Subcutaneous adipose tissue (tissue), 4 donors: ENCODE measurements around the gene PRSS57. TPM values are rescaled to one million over a fixed set of nuclear protein-coding genes. Genes with fewer than 3 reads are reported as not detected.

ENCODE experiments used
- total RNA-seq, 4 donors: library from RNA; depleted of rRNA; stranded (reverse); fragments of >200 nt; gene quantifications; one replicate each; pipeline ENCODE4 v1.1.0, GENCODE V29; 2016
- TF ChIP-seq, protein P1 (sequence below): fragments of 450-650 bp; IDR thresholded peaks from one replicate; pipeline ENCODE4 v1.5.1; 2016; ENCODE audit warnings: low read depth, mild to moderate bottlenecking, control low read depth, antibody characterized with exemption, moderate library complexity

Gene PRSS57
- total RNA-seq, 4 donors from 2014 or later = not detected

DNA sequence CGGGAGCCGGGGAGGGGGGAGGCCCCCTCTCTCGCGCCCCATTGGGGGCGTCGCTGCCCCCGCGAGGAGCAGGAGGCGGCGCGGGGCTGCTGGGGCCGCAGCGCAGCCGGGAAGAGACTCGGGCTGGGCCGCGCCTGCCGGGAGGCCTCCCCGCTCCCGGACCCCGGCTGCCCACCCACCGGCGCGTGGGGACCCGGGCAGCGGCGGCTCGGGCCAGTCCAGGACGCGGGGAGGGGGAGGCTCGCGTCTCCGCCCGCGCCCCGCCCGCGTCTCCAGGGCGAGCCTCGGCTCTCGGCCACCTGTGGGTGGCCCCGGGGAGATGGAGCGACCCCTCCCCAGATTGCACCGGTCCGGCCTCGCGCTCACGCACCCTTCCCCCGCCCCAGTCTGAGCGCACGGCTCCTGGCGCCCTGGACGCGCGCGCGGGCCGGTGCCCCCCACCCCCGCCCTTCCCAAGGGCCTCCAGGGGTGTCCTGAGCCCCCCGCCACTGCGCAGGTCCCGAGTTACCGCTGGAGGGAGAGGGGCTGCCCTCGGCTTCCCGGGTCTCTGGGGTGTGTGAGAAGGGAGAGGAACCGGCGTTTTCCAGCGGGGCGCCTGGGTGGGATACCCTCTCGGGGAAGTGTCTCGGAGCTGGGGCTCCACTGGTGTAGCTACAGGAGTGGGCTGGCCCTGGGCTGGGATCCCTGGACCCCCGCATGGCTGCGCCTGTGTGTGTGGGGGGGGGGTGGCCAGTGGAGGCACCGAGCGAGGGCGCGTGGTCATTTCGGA is 14.1 kb upstream of the PRSS57 start:
- TF ChIP-seq, protein P1, sequence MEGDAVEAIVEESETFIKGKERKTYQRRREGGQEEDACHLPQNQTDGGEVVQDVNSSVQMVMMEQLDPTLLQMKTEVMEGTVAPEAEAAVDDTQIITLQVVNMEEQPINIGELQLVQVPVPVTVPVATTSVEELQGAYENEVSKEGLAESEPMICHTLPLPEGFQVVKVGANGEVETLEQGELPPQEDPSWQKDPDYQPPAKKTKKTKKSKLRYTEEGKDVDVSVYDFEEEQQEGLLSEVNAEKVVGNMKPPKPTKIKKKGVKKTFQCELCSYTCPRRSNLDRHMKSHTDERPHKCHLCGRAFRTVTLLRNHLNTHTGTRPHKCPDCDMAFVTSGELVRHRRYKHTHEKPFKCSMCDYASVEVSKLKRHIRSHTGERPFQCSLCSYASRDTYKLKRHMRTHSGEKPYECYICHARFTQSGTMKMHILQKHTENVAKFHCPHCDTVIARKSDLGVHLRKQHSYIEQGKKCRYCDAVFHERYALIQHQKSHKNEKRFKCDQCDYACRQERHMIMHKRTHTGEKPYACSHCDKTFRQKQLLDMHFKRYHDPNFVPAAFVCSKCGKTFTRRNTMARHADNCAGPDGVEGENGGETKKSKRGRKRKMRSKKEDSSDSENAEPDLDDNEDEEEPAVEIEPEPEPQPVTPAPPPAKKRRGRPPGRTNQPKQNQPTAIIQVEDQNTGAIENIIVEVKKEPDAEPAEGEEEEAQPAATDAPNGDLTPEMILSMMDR = no peak

DNA sequence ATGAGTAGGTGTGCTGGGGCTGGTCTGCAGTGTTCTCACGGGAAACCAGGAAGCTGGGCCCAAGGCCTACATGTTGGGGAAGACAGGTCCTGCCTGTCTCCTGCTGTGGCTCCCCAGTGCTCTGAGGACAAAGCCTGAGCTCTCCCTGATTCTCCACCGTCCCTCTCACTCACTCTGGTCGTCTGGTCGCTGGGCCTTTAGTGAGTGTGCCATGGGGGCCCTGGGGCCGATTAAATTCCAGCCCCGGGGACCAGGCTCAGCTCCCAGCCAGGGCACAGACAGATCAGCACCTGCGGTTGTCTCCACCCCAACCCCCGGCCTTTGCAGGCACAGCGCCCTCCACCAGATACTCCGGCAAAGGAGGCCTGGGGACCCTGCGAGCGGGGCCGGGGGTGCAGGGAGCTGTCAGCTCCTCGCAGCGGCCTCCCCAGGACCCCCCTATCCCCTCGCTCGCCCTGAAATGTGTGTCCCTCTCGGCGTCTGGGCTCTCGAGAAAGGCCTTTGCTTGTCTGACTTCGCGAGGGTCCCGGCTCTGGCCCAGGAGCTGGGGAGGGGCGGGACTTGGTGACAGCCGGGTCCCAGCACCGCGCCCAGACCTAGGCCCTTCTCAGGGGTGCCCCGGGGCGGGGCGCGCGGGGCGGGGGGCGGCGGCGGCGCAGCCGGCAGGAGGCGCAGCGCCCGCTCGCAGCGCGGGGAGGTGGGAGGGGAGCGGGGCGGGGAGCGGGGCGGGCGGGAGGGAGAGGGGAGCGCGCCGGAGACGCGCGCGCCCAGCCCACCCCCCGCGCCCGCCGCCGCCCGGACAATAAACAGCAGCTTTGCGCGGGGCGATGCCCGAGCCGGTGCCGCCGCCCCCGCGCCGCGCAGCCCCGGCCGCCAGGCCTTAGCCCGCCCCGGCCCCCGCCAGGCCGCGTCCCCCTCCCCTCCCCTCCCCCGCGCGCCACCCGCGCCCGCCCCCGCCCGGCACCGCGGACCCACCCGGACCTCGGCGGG is 13.2 kb upstream of the PRSS57 start, which contains the start of gene PALM:
PALM (plus strand) TSS at position 782 of the 990 bp plus-strand sequence. CDS start 212 bp downstream, outside the sequence.
- TF ChIP-seq, protein P1 = no peak

GRCh38 chr19:704447-704741 is 9.1 kb upstream of the PRSS57 start:
- TF ChIP-seq, protein P1 = no peak

- TF ChIP-seq, protein P1 = no peak
These were observed 8.6 kb upstream of the PRSS57 start for GRCh38 chr19:703651-704446.

- TF ChIP-seq, protein P1 = no peak
These were observed 8.0 kb upstream of the PRSS57 start for GRCh38 chr19:703329-703650.

DNA sequence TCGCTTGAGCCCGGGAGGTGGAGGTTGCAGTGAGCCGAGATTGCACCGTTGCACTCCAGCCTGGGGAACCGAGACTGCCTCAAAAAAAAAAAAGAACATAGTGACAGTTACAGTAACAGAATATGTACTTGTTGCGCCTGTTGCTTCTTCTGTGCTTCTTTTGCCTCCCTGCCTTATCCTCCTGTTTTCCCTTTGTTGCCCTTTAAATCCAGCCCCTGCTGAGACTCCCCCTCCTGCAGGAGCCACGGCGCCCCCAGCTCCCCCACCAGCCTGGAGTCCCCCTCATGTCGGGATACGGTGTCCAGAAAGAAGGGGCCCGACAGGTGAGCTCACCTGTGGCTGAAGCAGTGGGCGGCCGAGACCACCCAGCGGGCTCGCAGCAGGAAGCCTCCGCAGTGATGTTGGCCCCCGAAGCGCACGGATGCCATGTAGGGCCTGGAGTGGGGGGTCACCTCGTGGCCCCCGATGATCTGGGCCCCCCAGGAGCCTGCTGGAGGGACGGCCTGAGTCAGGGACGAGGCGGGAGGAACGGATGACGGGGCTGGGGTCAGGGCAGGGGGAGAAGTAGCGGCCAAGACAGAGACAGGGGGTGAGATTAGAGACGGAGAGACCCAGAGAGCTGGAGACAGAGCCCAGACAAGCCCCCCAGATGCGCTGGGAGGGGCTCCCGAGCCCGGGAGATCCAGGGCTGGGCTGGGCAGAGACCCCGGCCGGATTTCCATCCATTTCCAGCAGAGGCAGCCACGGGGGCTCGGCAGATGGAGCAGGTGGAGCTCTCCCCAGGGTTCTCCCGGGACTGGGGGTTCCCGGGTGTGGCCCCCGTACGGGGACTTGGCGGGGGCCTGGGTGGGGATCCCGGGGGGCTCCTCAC is 536 bp downstream of the PRSS57 start:
- TF ChIP-seq, protein P1 = no peak
